ENCODE measurements around the gene CCDC107. TPM values are rescaled to one million over a fixed set of nuclear protein-coding genes. Genes with fewer than 3 reads are reported as not detected.
"Not testable (repeated sequence)": the region's sequence is repeated elsewhere in the genome, so short reads cannot be mapped to it uniquely, and the experiment has no call there.

The CCDC107 gene
- total RNA-seq, 1 donor from 2014 or later, result 10.6 TPM

DNA sequence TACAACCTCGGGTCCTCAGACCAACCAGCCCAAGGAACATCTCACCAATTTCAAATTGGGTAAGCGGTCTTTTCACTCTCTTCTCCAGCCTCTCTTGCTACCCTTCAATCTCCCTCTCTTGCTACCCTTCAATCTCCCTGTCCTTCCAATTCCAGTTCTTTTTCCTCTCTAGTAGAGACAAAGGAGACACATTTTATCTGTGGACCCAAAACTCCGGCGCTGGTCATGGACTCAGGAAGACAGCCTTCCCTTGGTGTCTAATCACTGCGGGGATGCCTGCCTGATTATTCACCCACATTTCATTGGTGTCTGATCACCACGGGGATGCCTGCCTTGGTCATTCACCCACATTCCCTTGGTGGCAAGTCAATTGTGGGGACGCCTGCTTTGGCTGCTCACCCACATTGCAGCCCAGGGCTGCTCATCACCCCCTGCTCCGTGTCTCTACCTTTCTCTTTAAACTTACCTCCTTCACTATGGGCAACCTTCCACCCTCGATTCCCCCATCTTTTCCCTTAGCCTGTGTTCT, 20.6 kb upstream of the CCDC107 start:
- not testable (repeated sequence) for DNase-seq (ENCODE audit: low read depth, low spot score)

DNA sequence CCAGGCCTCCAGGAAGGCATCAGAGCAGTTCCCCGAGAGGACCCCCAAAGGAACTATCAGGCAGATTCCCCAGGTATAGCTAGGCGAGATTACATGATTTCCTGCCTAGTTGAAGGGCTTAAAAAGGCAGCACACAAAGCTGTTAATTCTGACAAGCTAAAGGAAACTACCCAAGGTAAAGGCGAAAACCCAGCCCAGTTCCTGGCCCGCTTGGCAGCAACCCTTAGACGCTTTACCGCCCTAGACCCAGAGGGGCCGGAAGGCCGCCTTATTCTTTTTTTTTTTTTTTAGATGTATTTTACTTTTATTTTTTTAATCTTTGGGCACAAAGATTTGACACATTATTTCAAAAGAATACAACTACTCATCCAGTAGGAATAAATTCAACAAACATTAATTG, 19.3 kb upstream of the CCDC107 start:
- not testable (repeated sequence) for DNase-seq (ENCODE audit: low read depth, low spot score)

DNA sequence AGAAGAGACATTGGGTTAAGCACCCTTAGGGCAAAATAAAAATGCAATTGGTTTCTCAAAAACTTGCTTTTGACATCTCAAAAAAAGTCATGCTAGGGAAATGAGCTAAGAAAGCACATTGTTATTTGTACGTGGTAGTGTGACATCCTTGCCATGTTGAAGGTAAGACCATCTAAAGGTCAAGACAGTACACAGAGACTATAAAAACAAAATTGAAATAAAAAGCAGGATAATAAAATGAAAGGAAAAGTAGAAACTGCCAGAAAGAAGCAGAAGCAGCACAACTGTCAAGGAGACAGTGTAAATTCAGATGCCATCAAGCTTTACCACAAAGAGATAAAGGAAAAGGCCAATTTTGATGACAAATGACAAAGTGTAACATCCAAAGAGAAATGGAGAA, 18.9 kb upstream of the CCDC107 start:
- DNase-seq (ENCODE audit: low read depth, low spot score), result not testable (repeated sequence)

DNA sequence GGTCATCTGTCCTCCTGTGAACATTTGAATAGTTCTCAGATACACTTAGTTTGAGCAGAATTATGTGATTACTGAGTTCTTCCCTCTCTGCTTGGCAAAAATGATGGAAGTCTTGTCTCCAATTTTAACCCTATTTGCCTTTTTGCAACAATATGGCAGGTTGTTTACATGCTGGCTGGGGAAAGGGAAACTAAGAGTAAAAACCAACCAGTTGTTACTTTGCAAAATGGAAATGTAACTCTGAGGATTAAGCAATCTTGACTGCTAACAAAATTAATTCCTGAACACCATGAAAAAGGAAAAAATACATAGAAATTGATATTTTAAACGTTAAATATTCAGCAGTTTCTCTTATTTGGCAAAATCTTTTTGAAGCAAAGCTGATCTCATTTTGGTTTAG, 18.5 kb upstream of the CCDC107 start:
- no peak for DNase-seq (ENCODE audit: low read depth, low spot score)

DNA sequence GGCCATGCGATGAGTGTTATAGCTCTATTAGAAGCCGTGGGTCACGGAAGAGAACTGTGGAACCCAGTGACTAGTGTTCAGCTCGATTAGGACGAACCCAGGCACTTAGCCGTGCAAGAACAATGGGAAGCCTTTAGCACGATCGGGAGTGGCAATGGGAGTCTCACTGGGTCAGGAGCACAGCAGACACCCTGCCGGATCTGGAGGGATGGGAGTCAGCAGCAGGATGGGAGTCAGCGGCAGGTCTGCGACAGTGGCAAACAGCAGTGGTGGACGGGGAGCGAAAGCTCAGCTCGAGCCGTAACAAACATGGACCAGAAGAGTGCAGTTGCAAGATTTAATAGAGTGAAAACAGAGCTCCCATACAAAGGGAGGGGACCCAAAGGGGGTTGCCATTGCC, 17.7 kb upstream of the CCDC107 start:
- DNase-seq (ENCODE audit: low read depth, low spot score), result not testable (repeated sequence)

DNA sequence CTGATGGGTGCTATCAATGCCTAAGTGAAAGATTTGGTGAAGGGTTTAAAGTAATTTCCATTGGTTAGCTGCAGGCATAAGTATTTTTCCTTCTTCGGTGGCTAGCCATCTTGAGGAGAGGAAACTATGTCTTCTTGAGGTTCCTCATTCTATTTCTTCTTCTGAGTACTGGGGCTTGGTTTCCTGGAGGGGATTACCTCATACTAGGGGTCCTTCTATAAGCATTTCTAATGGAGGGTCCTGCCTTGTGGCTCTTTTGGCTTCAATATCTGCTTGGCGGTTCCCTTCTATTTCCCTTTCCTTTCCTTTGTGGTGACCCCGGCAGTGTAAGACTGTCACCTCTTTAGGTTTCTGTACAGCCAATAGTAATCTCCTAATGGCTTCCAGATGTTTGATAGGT, 16.6 kb upstream of the CCDC107 start:
- not testable (repeated sequence) for DNase-seq (ENCODE audit: low read depth, low spot score)

DNA sequence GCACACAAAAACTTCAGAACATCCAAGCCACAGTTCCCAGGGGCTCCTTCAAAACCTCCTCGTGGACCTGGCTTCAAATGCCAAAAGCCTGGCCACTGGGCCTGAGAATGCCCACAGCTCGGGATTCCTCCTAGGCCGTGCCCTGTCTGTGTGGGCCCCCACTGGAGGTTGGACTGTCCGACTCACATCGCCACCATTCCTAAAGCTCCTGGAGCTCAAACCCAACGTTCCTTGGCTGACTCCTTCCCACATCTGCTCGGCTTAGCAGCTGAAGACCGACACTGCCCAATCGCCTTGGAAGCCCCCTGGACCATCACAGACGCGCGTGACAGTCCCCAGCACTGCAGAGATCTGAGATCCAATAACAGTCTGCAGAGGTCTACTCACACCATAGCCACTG, 15.0 kb upstream of the CCDC107 start:
- no peak for DNase-seq (ENCODE audit: low read depth, low spot score)

DNA sequence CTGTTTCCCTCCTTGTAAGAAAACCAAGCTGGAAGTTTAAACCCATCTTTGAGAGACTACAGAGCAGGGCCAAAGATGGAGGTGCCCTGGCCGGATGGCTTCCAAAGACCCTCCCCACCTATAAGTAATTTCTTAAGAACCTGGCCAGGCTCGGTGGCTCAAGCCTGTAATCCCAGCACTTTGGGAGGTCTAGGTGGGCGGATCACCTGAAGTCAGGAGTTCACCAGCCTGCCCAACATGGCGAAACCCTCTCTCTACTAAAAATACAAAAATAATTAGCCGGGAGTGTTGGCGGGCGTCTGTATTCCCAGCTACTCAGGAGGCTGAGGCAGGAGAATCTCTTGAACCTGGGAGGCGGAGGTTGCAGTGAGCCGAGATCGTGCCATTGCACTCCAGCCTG, 12.4 kb upstream of the CCDC107 start:
- not testable (repeated sequence) for DNase-seq (ENCODE audit: low read depth, low spot score)

DNA sequence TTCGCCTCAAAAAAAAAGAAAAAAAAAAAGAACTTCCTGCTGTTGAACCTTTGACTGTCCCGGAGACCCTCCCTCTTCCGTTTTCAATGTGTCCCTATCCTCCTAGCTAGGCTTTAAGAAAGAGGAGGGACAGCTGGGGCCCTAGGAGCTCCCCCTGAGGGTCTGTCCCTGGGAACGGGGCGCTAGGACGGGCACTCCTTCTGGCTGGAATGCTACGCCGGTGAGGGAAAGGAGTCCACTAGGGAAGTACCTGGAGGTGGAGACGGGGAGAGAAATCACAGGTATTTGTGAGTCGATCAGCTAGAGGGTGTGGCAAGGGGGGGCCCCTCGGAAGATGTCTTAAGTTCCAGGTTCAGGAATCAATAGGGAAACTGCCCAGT, 11.9 kb upstream of the CCDC107 start:
- DNase-seq (ENCODE audit: low read depth, low spot score), result no peak

DNA sequence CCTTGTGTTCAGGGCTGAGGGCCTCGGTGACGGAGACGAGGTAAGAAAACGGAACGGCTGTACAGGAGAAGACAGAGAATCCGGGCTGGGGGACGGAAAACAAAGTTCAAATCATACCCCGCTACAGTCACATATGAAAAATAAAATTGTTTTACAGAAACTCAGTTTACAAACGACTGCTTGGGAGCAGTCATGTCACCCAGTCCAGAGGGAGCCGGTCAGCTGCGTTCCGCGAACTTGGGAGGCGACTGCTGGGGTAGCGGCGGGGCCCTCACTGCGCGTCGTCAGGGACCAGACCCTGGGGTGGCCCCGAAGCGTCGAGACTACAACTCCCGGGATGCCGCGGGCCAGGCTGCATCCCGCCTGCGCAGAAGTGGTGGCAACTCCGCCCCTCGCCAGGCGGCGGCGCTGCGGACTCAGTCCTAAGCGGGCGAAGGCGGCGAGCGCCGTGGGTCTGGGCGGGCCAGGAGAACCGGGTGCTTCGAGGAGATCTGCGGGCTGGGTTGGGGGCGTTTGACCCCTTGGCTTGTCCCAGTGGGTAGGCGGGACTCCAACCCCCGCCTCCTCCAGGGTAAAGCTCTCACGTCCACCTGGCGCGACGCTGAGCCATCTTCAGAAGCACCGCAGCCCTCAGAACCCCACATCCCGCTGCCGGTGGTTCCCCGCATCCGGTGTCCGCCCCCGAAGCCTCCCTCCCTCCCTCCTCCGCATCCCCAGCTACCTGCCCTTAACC, 11.4 kb upstream of the CCDC107 start:
- DNase-seq (ENCODE audit: low read depth, low spot score), result no peak

DNA sequence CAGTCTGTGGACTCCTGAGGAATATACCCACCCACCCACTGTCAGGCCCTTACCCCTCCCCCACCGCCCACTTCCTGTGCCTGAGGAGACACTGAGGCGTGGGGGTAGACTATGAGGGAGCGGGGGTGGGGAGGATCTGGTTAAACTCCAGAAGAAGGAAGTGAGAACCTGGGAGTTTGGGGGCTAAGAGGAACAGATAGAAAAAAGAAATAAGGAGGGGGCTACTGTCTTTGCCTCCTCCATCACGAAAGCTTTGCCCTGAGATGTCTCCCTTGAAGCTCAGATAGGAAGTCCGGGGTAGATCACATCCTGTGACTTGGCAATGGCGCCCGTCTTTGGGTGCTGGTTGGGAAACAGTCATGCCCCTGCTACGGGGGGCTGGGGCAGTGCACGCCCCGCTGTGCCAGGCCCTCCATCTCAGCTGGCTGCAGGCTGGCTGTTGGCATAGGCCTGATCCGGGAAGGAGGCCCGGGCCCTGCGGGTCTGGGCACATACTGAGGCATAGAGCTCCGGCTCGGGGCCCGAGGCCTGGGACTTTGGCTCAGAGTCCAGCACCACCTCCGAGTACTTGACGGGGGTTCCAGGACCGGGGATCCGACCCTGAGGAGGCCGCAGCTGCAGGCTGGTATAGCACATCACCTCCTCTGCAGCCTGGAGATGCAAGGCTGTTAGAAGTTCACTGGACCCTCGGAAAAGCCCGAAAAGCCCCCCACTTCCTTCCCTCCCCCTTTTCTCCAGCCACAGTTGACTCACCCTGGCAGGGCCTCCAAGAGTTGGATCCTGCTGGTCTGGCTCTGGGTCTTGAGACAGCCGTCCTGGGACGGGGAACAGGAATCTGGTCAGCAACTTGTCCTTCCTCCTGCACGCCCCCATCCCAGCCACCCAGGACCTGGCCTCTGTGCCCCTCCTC, 8.4 kb upstream of the CCDC107 start:
- DNase-seq (ENCODE audit: low read depth, low spot score), result no peak

DNA sequence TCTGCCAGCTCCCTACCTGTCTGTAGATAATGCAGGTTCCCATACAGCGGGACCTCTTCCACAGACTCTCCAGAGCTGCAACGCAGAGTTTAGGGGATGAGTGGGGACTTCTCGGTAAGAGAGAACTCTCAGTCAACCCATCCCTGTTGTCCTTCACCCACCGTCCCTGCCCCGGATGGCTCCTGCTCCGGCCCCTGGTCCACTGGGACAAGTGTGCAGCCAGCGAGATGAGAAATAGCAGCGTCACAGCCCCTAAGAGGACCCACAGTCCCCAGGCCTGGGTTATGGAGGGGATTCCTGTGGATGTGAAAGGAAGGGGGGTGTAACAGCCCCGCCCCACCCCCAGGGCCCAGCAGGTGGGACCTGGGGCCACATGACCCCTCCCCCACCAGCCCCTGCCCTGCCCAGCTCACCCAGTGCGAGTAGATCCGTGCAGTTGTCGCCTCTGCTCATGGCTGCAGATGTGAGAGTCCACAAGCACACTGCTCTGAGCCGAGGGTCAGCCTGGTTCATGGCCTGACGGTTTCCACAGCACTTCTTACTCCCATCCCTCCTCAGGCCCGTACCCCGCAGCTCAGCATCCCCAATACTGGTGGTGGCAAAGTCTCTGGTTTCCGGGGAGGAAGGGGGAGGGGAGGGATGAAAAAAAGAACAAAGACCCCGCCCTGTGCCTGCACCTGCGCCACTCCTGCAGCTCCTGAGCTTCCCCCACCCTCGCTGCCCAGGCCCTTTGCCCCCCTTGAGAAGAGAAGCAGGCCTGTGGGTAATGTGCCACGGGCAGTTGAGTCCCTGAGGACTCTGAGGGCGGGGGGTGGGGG, 7.5 kb upstream of the CCDC107 start, which contains the start of gene SIT1:
Gene SIT1 (minus strand): TSS at position 591 of the 818 bp plus-strand sequence. CDS start 78 bp downstream, at position 513.
- DNase-seq (ENCODE audit: low read depth, low spot score), result no peak

DNA sequence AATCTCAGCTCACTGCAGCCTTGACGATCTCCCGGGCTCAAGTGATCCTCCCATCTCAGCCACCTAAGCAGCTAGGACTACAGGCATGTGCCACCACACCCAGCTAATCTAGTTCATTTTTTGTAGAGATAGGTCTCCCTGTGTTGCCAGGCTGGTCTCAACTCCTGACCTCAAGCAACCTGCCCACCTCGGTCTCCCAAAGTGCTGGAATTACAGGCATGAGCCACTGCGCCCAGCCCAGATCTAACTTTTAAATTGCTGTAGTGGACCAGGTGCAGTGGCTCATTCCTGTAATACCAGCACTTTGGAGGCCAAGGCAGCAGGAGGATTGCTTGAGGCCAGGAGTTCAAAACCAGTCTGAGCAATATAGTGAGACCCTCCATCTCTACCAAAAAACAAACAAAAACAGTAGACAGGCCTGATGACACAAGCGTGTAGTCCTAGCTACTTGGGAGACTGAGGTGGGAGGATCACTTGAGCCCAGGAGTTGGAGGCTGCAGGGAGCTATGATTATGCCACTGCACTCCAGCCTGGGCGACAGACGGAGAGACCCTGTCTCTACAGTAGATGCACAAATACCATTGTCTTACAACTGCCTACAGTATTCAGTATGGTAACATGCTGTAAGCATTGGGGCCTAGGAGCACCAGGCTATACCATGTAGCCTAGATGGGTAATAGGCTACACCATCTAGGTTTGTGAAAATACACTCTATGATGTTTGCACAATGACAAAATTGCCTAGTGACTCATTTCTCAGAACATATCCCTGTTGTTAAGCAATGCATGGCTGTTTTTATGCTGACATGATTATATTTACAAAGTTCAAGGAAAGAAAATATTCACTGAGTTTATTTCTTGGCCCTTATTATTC, 5.9 kb upstream of the CCDC107 start:
- no peak for DNase-seq (ENCODE audit: low read depth, low spot score)

DNA sequence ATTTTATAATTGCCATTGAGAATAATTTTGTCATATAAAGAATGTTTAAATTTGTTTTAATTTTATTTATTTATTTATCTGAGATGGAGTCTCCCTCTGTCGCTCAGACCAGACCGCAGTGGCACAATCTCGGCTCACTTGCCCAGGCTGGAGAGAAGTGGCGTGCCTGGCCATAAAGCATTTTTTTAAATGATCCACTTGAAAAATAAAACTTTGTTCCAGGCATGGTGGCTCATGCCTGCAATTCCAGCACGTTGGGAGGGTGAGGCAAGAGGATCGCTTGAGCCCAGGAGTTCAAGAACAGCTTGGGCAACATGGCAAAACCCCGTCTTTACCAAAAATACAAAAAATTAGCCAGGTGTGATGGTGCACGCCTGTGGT, 5.3 kb upstream of the CCDC107 start:
- no peak for DNase-seq (ENCODE audit: low read depth, low spot score)

DNA sequence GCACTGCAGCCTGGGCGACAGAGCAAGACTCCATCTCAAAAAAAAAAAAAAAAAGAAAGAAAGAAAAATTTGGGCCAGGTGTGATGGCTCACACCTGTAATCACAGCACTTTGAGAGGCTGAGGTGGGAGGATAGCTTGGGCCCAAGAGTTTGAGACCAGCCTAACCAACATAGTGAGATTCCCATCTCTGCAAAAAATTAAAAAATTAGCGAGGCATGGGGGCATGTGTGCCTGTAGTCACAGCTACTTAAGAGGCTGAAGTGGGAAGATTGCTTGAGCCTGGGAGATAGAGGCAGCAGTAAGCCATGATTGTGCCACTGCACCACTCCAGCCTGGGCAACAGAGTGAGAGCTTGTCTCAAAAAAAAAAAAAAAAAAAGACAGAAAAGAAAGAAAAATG, 4.5 kb upstream of the CCDC107 start:
- DNase-seq (ENCODE audit: low read depth, low spot score), result no peak

DNA sequence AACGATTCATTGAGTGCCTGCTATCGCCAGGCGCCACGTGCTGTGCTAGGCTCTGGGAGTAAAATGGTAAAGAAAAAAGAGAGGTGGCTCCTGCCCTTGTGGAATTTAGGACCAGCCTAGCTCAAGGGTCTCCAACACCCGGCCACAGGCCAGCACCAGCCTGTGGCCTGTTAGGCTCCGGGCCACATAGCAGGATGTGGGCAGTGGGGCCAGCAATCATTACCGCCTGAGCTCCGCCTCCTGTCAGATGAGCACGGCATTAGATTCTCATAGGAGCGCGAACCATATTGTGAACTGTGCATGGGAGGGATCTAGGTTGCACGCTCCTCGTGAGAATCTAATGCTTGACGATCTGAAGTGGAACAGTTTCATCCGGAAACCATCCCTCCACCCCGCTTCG, 1.7 kb upstream of the CCDC107 start:
- DNase-seq (ENCODE audit: low read depth, low spot score), result no peak

DNA sequence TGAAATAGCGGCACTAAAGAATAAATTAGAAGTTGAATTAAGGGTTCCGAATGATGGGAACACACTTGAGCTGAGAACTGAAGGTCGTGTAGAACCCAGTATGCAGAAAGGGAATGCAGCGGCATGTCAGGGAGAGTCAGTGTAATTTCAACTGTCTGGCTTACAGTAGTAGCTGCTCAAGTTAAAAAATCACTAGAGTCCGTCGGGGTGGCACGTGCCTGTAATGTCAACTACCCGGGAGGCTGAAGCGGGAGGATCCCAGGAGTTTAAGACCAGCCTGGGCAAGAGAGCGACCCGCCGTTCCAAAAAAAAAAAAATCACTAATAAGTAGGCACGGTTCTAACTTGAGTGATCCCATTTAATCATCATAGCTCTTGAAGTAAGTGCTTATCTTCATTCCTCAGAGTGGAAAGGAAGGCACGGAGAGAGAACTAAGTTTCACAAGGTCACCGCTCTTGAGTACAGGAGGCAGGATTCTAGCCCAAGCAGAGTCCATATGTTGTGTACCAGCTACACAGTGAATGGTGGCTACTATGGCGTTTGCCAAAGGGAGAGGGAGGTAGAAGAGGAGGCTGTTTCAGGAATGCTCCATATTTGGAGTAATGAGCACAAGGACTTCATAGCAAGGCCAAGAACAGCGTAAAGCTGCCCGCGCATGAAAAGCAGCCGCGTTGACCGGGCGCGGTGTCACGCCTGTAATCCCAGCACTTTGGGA, 1.1 kb upstream of the CCDC107 start:
- DNase-seq (ENCODE audit: low read depth, low spot score), result no peak

DNA sequence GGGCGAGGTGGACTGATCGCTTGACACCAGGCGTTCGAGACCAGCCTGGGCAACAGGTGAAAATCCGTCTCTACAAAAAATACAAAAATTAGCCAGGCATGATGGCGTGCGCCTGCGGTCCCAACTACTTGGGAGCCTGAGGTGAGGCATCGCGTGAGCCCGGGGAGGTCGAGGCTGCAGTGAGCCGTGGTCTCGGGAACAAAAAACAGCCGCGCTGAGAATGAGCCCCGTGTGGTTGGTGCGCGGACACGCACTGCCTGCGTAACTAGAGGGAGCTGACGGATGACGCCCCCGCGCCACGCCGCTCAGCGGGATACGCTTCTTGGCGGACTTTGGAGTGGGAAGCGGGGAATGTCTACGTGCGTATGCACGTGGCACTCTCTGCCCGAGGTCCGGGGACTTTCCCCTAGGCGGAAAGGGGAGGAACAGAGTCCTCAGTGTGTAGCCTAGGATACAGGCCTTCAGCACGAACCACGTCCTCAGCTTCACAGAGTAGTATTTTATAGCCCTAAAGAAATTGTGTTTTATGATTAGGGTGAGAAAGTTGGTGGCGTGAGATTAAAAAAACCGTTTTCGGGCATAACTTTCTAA, 451 bp upstream of the CCDC107 start, which contains the start of gene RMRP:
Gene RMRP (minus strand): TSS at position 474 of the 591 bp plus-strand sequence.
- peak; percentile 98 for DNase-seq (ENCODE audit: low read depth, low spot score)

DNA sequence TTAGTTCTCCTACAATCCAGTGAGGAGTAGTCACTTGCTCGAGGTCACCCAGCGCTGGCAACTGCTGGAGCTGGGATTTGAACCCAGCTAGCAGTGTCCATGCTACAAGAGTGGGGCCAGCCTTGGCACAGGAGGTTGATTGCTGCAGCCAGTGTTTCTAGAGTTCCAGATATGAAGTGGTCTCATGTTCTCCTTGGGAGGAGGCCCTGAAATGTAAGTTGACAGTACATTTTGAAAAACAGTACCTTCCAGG, 802 bp downstream of the CCDC107 start:
- no peak for DNase-seq (ENCODE audit: low read depth, low spot score)

DNA sequence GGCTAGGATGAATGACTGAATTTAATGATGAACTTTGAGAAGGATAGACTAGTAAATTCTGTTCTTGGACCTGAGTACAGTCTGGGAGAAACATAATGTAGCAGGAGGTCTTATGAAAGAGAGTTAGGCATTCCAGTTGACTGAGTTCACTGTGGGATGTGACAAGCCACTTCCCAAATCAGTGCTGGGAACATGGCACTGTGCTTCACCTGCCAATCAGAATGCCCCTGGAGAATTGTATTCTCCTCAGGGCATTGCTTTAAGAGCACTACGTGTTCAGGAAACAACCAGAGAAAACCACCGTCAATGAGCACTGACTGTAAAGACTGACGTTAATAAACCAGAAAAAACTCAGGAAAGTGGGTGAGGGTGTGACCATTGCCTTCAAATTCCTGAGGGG, 1.2 kb downstream of the CCDC107 start:
- DNase-seq (ENCODE audit: low read depth, low spot score), result no peak

Data from pulmonary artery endothelial cell (primary cell).